ENCODE results near the gene RIOK3.
"Not testable (repeated sequence)": the region's sequence is repeated elsewhere in the genome, so short reads cannot be mapped to it uniquely, and the experiment has no call there.

The RIOK3 gene

GRCh38 chr18:23499291-23499781 is 46.2 kb downstream of the RIOK3 start:
- peak in 3 of 4 experiments; percentile 54 to 68 (median 60) for DNase-seq

GRCh38 chr18:23501626-23502025 is 48.5 kb downstream of the RIOK3 start:
- no peak for DNase-seq

- DNase-seq, result no peak
Observed at GRCh38 chr18:23502516-23503037, 49.5 kb downstream of the RIOK3 start.

- peak; percentile 97 to 99 (median 98) for DNase-seq
Observed at GRCh38 chr18:23503038-23503962, 50.2 kb downstream of the RIOK3 start, which contains the start of gene RMC1. RMC1 (plus strand) TSS chr18:23503511; CDS start chr18:23503619, 108 bp downstream.

GRCh38 chr18:23503963-23504344 is 50.9 kb downstream of the RIOK3 start:
- DNase-seq, result peak in 1 of 4 experiments; percentile 28

- DNase-seq, result no peak
Observed at GRCh38 chr18:23504720-23505119, 51.6 kb downstream of the RIOK3 start.

- DNase-seq, result no peak
Observed at GRCh38 chr18:23506393-23506792, 53.3 kb downstream of the RIOK3 start.

- DNase-seq, result not testable (repeated sequence)
Observed at GRCh38 chr18:23510923-23511322, 57.8 kb downstream of the RIOK3 start.

GRCh38 chr18:23512216-23512615 is 59.1 kb downstream of the RIOK3 start:
- DNase-seq, result not testable (repeated sequence)

- no peak for DNase-seq
Observed at GRCh38 chr18:23512641-23513040, 59.6 kb downstream of the RIOK3 start.

- DNase-seq, result peak; percentile 84 to 92 (median 87)
Observed at GRCh38 chr18:23515911-23516546, 62.9 kb downstream of the RIOK3 start.

- peak in 2 of 4 experiments; percentile 24 to 54 for DNase-seq
Observed at GRCh38 chr18:23519734-23520133, 66.6 kb downstream of the RIOK3 start.

- no peak for DNase-seq
Observed at GRCh38 chr18:23521271-23521670, 68.2 kb downstream of the RIOK3 start.

GRCh38 chr18:23521907-23522306 is 68.8 kb downstream of the RIOK3 start:
- no peak for DNase-seq

GRCh38 chr18:23523429-23524212 is 70.5 kb downstream of the RIOK3 start:
- peak; percentile 58 to 86 (median 64) for DNase-seq

- no peak for DNase-seq
Observed at GRCh38 chr18:23524213-23524707, 71.2 kb downstream of the RIOK3 start.

- DNase-seq, result no peak
Observed at GRCh38 chr18:23526501-23527063, 73.5 kb downstream of the RIOK3 start.

- DNase-seq, result peak; percentile 75 to 90 (median 88)
Observed at GRCh38 chr18:23528580-23529472, 75.7 kb downstream of the RIOK3 start.

GRCh38 chr18:23529604-23530003 is 76.5 kb downstream of the RIOK3 start:
- peak in 3 of 4 experiments; percentile 25 to 53 (median 49) for DNase-seq

- peak; percentile 56 to 81 (median 74) for DNase-seq
Observed at GRCh38 chr18:23530195-23530594, 77.1 kb downstream of the RIOK3 start.

- no peak for DNase-seq
Observed at GRCh38 chr18:23531912-23532311, 78.8 kb downstream of the RIOK3 start.
